ACC112 (cell line): ENCODE results near the gene PFDN1.

ENCODE experiments used
- H2AFZ ChIP-seq: fragments of 200-600 bp; sonication (generic); one replicate; pipeline ENCODE4 v1.6.0; 2017; ENCODE audit warnings: antibody characterized with exemption, low read length; ENCODE audit not compliant: unreplicated experiment
- H3K27ac ChIP-seq: fragments of 200-600 bp; sonication (generic); 2 replicates; pipeline ENCODE4 v1.5.1; 2014; ENCODE audit warnings: low read depth, mild to moderate bottlenecking, antibody characterized with exemption, low read length, moderate library complexity
- H3K27me3 ChIP-seq: fragments of 200-600 bp; sonication (generic); 2 replicates; pipeline ENCODE4 v1.6.1; 2014; ENCODE audit warnings: mild to moderate bottlenecking, antibody characterized with exemption, low read length, moderate library complexity, mixed read lengths; ENCODE audit not compliant: insufficient read depth
- H3K36me3 ChIP-seq: fragments of 200-600 bp; sonication (generic); 2 replicates; pipeline ENCODE4 v1.6.1; 2016; ENCODE audit warnings: mild to moderate bottlenecking, antibody characterized with exemption, low read length, moderate library complexity, mixed read lengths; ENCODE audit not compliant: insufficient read depth
- H3K4me1 ChIP-seq: fragments of 200-600 bp; sonication (generic); one replicate; pipeline ENCODE4 v1.6.1; 2016; ENCODE audit warnings: low read length, mixed read lengths; ENCODE audit not compliant: insufficient read depth, unreplicated experiment, control insufficient read depth
- H3K4me3 ChIP-seq: fragments of 200-600 bp; sonication (generic); 2 replicates; pipeline ENCODE4 v1.5.1; 2014; ENCODE audit warnings: mild to moderate bottlenecking, low read depth, low read length
- H3K79me2 ChIP-seq: fragments of 200-600 bp; sonication (generic); one replicate; pipeline ENCODE4 v1.6.0; 2016; ENCODE audit warnings: low read length; ENCODE audit not compliant: control insufficient read depth, unreplicated experiment, insufficient read depth

PFDN1 gene

DNA sequence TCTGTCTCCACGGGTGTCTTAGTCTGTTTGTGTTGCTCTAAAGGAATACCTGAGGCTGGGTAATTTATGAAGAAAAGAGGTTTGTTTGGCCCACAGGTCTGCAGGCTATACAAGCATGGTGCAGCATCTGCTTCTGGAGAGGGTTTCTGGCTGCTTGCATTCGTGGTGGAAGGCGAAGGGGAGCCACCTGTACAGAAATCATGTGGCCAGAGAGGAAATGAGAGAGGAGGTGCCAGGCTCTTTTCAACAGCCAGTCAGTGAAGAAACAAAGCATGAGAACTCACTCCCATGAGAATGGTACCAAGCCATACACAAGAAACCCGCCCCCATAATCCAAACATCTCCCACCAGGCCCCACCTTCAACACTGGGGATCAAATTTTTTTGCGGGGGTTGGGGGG, 53.4 kb downstream of the PFDN1 start:
- Histone ChIP-seq H3K27ac (no peak overlapping the region), H2AFZ (no peak overlapping the region), H3K4me1 (peaks cover 56% of the 10 kb centered on the region), H3K27me3 (no peaks in the 10 kb centered on the region), H3K4me3 (no peak overlapping the region), H3K79me2 (peaks cover 26% of the 10 kb centered on the region), H3K36me3 (peaks cover 11% of the 10 kb centered on the region; the same call in 1 of the 2 replicates)

DNA sequence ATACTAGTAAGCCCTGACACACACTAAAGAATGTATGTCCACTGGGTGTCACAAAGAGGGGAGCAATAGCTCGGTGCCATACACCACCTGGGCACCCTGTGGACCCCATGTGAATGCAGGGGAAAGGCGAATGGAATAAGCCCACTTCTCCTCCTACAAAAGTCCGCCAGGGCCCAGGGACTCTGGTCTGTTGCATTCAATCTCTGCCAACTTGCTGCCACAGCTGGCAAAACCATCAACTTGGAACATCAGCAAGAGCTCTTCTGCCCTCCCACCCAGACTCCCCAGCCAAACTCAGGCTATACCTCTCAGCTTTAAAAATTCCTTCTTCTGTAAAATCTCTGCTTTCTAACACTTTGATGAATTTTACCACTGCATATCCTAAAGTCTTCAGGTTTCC, 54.5 kb downstream of the PFDN1 start:
- no peaks in the 10 kb centered on the region for H3K27me3 ChIP-seq
- no peak overlapping the region for H3K27ac ChIP-seq
- no peak overlapping the region for H2AFZ ChIP-seq
- peaks cover 11% of the 10 kb centered on the region; the same call in 1 of the 2 replicates for H3K36me3 ChIP-seq
- peaks cover 45% of the 10 kb centered on the region for H3K4me1 ChIP-seq
- H3K4me3 ChIP-seq = no peak overlapping the region
- peaks cover 21% of the 10 kb centered on the region for H3K79me2 ChIP-seq

DNA sequence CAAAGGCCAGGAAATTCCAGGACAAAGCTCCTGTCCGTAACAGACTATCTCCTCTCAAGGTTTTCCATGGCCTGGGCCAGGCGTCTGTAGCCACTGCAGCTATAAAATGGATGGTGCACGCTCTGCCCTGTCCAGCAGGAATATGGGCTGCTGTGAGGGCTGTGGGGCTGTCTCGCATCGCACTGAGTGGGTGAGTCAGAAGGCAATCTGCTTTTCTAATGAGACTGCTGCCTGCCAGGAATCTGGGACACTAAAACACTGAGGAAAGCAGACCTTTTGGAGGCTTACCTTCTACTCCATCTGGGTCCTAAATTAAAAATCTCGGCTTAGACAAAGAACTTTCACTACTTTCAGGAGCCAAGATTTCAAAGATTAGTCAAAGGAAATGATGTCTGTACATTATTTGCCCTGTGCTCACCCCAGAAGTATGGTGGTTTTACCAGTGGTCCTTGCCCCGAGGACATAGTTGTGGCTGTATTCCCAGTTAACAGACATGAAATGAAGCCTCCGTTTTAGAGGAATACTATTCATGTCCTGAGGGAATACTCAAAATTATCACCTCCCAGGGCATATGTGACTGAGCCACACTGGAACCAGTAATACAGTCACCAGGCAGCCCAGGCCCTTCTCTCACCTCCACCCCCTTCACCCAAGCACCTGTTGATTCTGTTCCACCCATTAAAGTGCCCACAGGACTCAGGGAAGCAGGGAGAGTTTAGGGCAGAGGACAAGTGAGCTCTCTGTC, 56.4 kb downstream of the PFDN1 start:
- Histone ChIP-seq H3K27me3 (no peaks in the 10 kb centered on the region), H3K4me3 (no peak overlapping the region), H3K36me3 (peaks cover 11% of the 10 kb centered on the region; the same call in 1 of the 2 replicates), H3K27ac (peak overlapping the region; percentile 76), H3K4me1 (peaks cover 36% of the 10 kb centered on the region), H2AFZ (no peak overlapping the region), H3K79me2 (peaks cover 13% of the 10 kb centered on the region)

DNA sequence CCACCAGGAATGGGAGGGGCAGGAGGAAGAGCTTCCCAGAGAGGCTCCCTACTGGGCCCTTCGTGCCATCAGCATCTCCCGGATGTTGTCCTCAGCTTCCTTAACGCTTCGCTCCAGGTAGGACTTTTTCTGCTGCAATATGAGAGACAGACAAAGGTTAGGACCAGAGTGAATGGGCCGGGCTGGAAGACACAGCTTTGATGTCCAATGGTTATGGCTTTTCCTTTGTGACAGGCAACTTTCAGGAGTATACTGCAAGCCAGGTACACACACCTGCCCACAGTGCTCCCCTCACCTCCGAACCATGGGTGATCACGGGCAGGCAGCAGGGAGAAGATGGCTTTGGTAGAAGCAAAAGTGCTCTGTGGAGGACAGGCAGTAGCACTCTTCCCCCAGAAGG, 57.0 kb downstream of the PFDN1 start:
- Histone ChIP-seq H3K4me1 (peaks cover 37% of the 10 kb centered on the region), H3K4me3 (no peak overlapping the region), H3K27me3 (no peaks in the 10 kb centered on the region), H3K36me3 (peaks cover 11% of the 10 kb centered on the region; the same call in 1 of the 2 replicates), H3K79me2 (peaks cover 13% of the 10 kb centered on the region), H2AFZ (no peak overlapping the region), H3K27ac (peak overlapping the region; percentile 76; the same call in 1 of the 2 replicates)

DNA sequence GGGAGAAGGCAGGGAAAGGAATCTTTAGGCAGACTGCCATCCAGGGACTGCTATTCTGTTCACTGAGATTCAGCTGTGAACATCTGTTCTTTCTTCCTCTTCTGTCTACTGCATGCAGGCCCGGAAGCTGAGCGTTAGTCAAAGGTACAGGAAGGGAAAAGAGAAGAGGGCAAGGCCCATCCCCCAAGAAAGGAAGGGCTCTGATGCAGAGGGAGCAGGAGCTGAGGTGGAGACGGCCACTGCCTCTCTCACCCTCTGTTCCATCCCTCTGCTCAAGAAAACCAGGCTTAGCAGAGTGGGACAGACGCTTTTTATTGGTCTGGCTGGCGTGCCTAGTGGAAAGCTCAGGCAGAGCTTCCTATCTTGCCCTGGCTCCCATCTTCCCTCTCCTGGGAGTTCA, 57.6 kb downstream of the PFDN1 start:
- Histone ChIP-seq H3K27ac (no peak overlapping the region), H3K79me2 (peaks cover 10% of the 10 kb centered on the region), H2AFZ (no peak overlapping the region), H3K27me3 (no peaks in the 10 kb centered on the region), H3K4me1 (peaks cover 37% of the 10 kb centered on the region), H3K4me3 (no peak overlapping the region), H3K36me3 (peaks cover 9% of the 10 kb centered on the region; the same call in 1 of the 2 replicates)

DNA sequence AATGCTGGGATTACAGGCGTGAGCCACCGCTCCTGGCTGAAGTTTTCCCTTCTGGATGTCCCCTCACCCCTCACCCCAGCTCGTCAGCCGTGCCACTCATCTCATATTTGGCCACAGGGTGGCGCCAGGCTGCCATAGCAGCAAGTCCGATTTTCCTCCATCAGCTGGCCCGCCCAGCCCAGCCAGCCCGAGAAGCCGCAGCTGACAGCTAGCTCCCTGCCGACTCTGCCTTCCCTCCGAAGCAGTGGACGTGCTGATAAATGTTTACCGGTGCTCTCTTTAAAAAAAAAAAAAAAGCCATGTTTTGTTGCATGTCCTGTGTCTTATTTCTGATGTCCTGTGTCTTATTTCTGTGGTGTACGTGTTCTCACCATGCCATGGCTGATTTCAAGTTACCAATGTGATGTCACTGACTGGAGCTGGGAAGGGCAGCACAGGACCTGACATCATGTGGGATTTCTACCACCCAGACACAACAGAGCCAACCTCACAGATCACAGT, 58.3 kb downstream of the PFDN1 start:
- Histone ChIP-seq H3K79me2 (peaks cover 5% of the 10 kb centered on the region), H3K27ac (no peak overlapping the region), H3K27me3 (no peaks in the 10 kb centered on the region), H3K36me3 (0 out of 2 replicates have a peak, but pooled peaks cover 6% of the 10 kb centered on the region), H3K4me1 (peaks cover 34% of the 10 kb centered on the region), H2AFZ (no peak overlapping the region), H3K4me3 (no peak overlapping the region)

DNA sequence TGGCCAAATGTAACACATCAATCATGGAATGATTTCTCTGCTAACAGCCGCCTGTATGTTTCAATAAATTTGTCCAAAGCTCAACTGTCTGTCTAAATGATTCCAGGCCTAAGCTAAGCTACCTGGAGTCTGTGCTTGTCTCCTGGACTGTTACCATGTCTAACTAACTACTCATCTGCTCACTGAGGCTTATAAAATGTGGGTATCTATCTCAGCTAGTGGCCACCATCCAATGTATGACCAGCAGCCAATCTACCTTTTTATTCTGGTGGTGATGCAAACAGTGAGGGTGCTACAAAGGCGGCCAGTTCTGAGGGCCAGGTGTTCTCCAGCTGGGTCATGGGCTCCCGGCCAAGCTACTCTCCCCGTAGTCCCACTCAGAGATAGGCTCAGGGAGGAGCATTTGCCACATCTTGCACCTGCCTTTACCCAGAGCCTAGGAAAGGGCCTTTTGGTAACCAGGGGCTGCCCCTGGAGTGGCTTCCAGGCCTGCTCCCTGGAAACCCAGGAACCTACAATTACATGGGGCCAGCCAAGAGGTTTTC, 59.1 kb downstream of the PFDN1 start:
- Histone ChIP-seq H3K36me3 (0 out of 2 replicates have a peak, but pooled peaks cover 6% of the 10 kb centered on the region), H3K79me2 (peaks cover 5% of the 10 kb centered on the region), H2AFZ (no peak overlapping the region), H3K27ac (no peak overlapping the region), H3K4me1 (peaks cover 34% of the 10 kb centered on the region), H3K27me3 (no peaks in the 10 kb centered on the region), H3K4me3 (no peak overlapping the region)

DNA sequence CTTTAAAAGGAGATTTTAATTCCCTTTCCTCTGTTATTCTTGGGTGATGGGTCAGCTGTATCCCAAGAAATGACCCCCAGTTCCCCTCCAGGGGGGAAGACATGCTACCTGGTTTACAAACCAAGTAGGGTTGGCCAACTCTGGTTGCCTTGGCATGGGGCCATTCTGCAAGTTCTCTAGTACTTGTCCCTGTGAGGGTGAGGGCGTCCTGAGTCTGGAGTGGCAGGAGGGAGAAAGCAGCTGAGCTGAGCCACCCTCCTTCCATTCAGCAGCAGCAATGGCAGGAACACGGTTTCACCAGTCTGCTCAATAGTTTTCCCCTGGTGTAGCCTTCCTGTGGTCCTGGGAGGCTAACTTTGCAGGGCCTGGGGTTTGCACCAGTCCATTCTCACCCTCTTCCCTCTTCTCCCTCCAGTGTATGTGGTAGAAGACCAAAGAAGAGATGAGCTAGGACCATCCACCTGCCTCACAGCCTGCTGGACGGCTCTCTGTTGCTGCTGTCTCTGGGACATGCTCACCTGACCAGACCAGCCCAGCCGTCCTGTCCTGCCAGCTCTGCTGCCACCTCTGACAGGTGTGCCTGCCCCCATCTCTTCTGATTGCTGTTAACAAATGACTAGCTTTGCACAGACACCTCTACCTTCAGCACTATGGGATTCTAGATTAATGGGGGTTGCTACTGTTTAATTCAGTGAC, 59.9 kb downstream of the PFDN1 start:
- no peak overlapping the region for H3K4me3 ChIP-seq
- H3K4me1 ChIP-seq = peaks cover 34% of the 10 kb centered on the region
- no peak overlapping the region for H3K27ac ChIP-seq
- H3K36me3 ChIP-seq = 0 out of 2 replicates have a peak, but pooled peaks cover 6% of the 10 kb centered on the region
- peaks cover 5% of the 10 kb centered on the region for H3K79me2 ChIP-seq
- no peak overlapping the region for H2AFZ ChIP-seq
- no peaks in the 10 kb centered on the region for H3K27me3 ChIP-seq

DNA sequence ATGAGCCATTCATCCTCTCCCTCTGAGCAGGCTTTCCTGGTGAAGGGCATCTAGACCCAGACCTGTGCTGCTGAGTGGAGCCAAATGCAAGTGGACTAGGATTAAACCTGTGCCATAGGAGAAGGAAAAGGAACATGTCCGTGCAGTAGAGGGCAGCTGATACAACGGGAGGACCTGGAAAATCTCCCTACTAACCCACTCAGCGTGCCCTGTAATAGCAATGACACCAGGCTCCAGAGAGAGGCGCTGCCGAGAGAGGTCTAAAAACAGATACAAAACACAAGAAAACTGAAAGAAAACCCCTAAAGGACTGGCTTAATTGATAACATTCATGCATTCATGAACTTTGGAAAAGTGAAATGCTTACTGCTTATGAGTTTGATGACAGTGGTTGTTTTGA, 60.8 kb downstream of the PFDN1 start:
- no peaks in the 10 kb centered on the region for H3K27me3 ChIP-seq
- H2AFZ ChIP-seq = no peak overlapping the region
- no peak overlapping the region for H3K4me3 ChIP-seq
- H3K79me2 ChIP-seq = no peaks in the 10 kb centered on the region
- 0 out of 2 replicates have a peak, but pooled peaks cover 6% of the 10 kb centered on the region for H3K36me3 ChIP-seq
- H3K27ac ChIP-seq = peak overlapping the region; percentile 42
- peaks cover 32% of the 10 kb centered on the region for H3K4me1 ChIP-seq

DNA sequence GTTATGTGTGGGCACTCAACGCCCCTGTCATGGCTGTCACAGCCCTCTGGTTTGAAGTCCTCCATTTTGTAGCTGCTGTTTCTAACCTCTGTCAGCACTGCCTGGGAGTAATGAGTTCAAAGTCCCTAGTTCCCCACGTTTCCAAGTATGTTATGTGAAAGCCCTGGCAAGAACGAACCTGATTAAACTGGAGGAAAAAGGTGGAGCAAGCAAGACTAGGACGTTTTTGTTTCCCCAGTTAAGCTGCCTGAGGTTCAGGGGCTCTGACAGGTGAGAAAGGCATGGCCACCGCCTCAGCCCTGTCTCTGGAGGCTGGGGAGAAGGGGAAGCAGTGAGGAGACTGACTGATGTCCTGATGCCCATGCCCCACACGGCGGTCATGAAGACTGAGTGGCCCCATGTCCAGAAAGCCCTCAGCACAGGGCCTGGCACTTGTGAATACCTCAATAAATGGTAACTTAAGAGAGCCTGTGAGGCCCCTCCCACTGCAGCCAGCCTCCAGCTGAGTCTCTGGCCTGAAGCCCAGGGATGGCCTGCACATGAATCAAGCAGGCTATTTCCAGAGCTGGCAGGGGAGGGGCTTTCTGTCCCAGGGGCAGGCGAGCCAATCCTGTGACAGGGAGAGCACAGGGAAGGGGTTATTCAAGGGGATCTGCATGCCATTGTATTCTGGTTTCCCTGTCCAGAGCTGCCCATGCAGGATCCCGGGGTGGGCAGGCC, 61.8 kb downstream of the PFDN1 start:
- 0 out of 2 replicates have a peak, but pooled peaks cover 6% of the 10 kb centered on the region for H3K36me3 ChIP-seq
- H3K4me3 ChIP-seq = no peak overlapping the region
- peak overlapping the region; percentile 42; the same call in 1 of the 2 replicates for H3K27ac ChIP-seq
- H2AFZ ChIP-seq = no peak overlapping the region
- H3K79me2 ChIP-seq = no peaks in the 10 kb centered on the region
- H3K27me3 ChIP-seq = no peaks in the 10 kb centered on the region
- H3K4me1 ChIP-seq = peaks cover 22% of the 10 kb centered on the region
